K562 treated with DMSO at 1 percent for 48 hours (cell line): ENCODE data around the gene GAMT. TPM values are rescaled to one million over a fixed set of nuclear protein-coding genes. Genes with fewer than 3 reads are reported as not detected.

Source experiments
- total RNA-seq: library from RNA; unstranded; fragments of 300-600 nt; gene quantifications from 2 replicates; pipeline ENCODE4 v1.2.3, GENCODE V29; 2022; ENCODE audit warnings: low replicate concordance; ENCODE audit errors: extremely low read depth

GAMT gene
- not detected in 2 replicates for total RNA-seq

GRCh38 chr19:1401138-1401888 is at the start of gene GAMT:
GAMT (minus strand) TSS chr19:1401542; CDS start chr19:1401476, 66 bp downstream.

DNA sequence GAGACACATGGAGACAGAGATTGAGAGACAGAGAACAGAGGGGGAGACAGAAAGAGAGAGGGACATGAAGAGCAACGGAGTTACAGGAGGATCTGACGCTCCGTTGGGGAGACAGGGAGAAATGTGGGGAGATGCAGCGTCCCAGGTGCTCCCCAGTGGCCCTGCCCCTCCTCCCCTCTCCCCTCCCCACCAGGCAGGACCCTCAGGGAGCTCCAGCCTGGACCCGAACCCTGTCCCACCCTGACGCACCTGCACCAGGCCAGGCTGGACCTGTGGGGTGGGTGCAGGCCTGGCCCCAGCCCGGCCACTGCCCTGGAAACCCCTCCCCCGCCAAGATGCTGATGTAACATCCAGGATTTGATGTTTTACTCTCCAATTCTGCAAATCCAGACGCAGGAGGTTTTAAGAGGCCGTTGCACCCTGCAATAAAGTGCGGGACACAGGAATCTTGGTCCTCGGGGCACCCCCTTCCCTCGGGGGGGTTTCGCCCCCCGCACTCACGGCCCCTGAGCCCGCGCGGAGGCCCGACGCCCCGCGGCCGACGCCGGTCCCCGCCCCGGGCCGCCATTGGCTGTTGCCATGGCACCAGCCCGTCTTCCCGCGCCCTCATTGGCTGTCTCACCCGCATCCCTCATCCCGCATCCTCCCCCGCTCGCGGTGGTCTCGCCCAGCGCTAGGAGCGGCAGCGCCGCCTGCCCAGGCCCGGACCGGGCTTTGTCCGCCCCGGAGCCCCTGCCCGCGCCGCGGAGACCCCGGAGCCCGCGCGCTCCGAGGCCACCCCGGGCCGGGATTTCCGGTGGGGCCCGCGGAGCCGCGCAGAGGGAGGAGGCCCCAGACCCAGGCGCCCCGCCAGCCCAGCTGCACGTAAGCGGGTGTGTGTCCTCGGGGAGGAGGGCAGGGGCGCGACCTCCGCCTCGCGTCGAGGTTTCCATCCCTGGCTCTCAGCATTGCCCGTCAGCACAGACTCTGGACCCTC is 48.4 kb upstream of the GAMT start, which contains the start of gene APC2:
APC2 (plus strand) TSS at position 655 of the 976 bp plus-strand sequence. CDS start 2,881 bp downstream, outside the sequence.

DNA sequence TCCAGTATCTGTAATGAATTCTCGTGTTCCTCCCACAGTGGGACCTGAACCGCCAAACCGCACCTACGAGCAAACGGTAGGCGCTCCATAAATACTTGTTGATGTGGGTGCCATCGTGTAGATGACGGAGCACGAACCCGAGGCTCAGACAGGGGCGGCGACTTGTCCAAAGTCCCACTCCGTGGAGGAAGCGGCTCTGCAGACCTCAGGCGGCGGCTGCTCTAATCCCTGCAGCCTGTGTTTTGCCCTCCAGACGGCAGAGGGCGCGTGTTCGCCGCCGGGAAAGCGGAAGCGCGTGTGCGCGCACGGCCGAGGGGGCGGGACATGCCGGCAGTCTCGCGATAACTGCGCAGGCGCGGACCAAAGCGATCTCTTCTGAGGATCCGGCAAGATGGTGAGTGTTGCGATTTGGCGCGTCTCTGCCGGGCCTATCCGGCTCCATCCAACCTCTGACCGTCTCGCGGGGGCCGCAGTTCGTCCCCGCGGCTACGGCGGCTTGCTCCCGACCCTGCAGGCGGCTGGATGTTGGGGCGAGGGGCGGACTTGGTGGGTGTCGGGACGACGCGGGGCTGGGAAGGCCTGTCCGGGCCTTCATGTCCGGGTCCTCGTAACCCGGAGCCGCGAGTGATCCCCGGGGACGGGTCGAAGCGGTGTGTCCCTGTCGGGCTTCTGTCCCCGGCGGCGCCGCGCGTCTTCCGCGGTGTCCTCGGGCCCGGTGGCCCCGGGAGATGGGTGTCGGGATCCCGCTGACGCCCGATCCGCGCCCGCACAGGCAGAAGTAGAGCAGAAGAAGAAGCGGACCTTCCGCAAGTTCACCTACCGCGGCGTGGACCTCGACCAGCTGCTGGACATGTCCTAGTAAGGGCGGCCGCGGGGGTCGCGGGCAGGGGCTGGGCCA is 36.9 kb upstream of the GAMT start, which contains the start of gene RPS15:
RPS15 (plus strand) TSS at position 362 of the 898 bp plus-strand sequence; CDS start at position 392, 30 bp downstream.

GRCh38 chr19:1407528-1408299 is 6.4 kb upstream of the GAMT start, which contains the start of gene DAZAP1:
DAZAP1 (plus strand) TSS chr19:1407586; CDS start chr19:1407774, 188 bp downstream.

DNA sequence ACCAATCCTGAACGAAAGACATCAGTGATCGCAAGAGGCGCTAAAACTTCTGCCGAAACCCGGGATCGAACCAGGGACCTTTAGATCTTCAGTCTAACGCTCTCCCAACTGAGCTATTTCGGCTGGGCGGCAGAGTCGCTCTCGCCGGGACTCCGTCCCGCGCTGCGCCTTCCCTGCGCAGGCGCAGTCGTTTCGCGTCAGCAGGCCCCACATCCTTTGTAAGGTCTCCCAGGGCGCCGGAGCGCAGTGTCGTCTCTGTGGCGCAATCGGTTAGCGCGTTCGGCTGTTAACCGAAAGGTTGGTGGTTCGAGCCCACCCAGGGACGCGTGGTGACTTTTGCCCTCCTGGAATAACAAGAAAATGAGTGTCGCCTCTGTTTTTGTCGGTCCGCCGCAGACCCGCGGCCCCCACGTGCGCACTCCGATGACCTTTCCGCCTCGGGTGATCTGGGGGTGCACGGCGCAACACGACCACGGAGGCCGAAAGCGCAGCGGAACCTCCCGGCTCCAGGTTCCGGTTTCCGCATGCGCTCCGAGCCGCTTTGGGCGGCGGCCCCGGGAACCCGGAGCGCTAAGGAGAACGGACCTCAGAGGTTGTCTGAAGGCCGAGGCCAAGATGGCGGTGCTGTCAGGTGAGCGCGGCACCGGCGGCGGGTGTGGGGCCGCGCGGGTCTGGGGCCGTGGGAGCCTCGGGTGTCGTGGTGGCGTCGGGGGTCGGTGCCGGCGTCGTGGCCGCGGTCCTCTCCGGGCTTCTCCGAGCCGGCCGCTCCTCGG is 17.8 kb downstream of the GAMT start, which contains the start of gene NDUFS7:
NDUFS7 (plus strand) TSS at position 596 of the 773 bp plus-strand sequence; CDS start at position 616, 20 bp downstream.

Other genes with a start within 250 kb of the GAMT start
- 203 TPM in 1 of 2 replicates, not detected in the other for gene SBNO2, start 227.3 kb downstream of the GAMT start, total RNA-seq
- gene STK11, start 195.8 kb downstream of the GAMT start, total RNA-seq: 700 TPM in 1 of 2 replicates, not detected in the other
- not detected in 2 replicates for gene CBARP, start 163.5 kb downstream of the GAMT start, total RNA-seq
- not detected in 2 replicates for gene ATP5F1D, start 159.8 kb downstream of the GAMT start, total RNA-seq
- not detected in 2 replicates for gene MIDN, start 153.0 kb downstream of the GAMT start, total RNA-seq
- not detected in 2 replicates for gene CIRBP, start 132.2 kb downstream of the GAMT start, total RNA-seq
- not detected in 2 replicates for gene FAM174C, start 126.0 kb downstream of the GAMT start, total RNA-seq
- not detected in 2 replicates for gene EFNA2, start 115.7 kb downstream of the GAMT start, total RNA-seq
- not detected in 2 replicates for gene NDUFS7, start 17.6 kb downstream of the GAMT start, total RNA-seq
- gene DAZAP1, start 6.0 kb upstream of the GAMT start, total RNA-seq: not detected in 2 replicates
- 3,927 TPM in 1 of 2 replicates, not detected in the other for gene RPS15, start 36.9 kb upstream of the GAMT start, total RNA-seq
- gene APC2, start 48.6 kb upstream of the GAMT start, total RNA-seq: not detected in 2 replicates
- not detected in 2 replicates for gene C19orf25, start 77.7 kb upstream of the GAMT start, total RNA-seq
- not detected in 2 replicates for gene PCSK4, start 88.8 kb upstream of the GAMT start, total RNA-seq
- not detected in 2 replicates for gene REEP6, start 89.6 kb upstream of the GAMT start, total RNA-seq
- not detected in 2 replicates for gene ADAMTSL5, start 111.5 kb upstream of the GAMT start, total RNA-seq
- gene PLK5, start 122.5 kb upstream of the GAMT start, total RNA-seq: not detected in 2 replicates
- gene MEX3D, start 166.8 kb upstream of the GAMT start, total RNA-seq: not detected in 2 replicates
- 422 TPM in 1 of 2 replicates, not detected in the other for gene MBD3, start 191.3 kb upstream of the GAMT start, total RNA-seq
- gene UQCR11, start 203.9 kb upstream of the GAMT start, total RNA-seq: not detected in 2 replicates